ENCODE data around the gene ITSN1.
"Not testable (repeated sequence)": the region's sequence is repeated elsewhere in the genome, so short reads cannot be mapped to it uniquely, and the experiment has no call there.

ITSN1 gene

GRCh38 chr21:33712022-33712803 is 69.9 kb downstream of the ITSN1 start:
- Histone ChIP-seq H3K4me3 (ENCODE audit: insufficient read depth, low read depth, low read length, poor library complexity, severe bottlenecking) (no peak overlapping the region), H3K4me1 (ENCODE audit: control insufficient read depth, insufficient read depth, low read length, poor library complexity, severe bottlenecking) (no peaks in the 10 kb centered on the region), H3K36me3 (ENCODE audit: control insufficient read depth, insufficient read depth, low read length) (no peaks in the 10 kb centered on the region), H3K9me3 (ENCODE audit: control insufficient read depth, low read length) (no peaks in the 10 kb centered on the region), H3K27me3 (replicated peaks; ENCODE audit: control insufficient read depth, insufficient read depth, low read length, poor library complexity, severe bottlenecking) (no peaks in the 10 kb centered on the region), H3K27ac (ENCODE audit: insufficient read depth, low read length, poor library complexity, severe bottlenecking) (no peak overlapping the region)
- DNase-seq = no peak

- no peaks in the 10 kb centered on the region for H3K36me3 ChIP-seq (ENCODE audit: control insufficient read depth, insufficient read depth, low read length)
- DNase-seq = no peak
Observed at GRCh38 chr21:33721081-33721480, 78.8 kb downstream of the ITSN1 start.

GRCh38 chr21:33729139-33729538 is 86.8 kb downstream of the ITSN1 start:
- H3K4me3 ChIP-seq (ENCODE audit: insufficient read depth, low read depth, low read length, poor library complexity, severe bottlenecking) = not testable (repeated sequence)

More at GRCh38 chr21:33721081-33721480, 78.8 kb downstream of the ITSN1 start:
- no peak overlapping the region for H3K27ac ChIP-seq (ENCODE audit: insufficient read depth, low read length, poor library complexity, severe bottlenecking)
- no peaks in the 10 kb centered on the region for H3K4me1 ChIP-seq (ENCODE audit: control insufficient read depth, insufficient read depth, low read length, poor library complexity, severe bottlenecking)
- H3K4me3 ChIP-seq (ENCODE audit: insufficient read depth, low read depth, low read length, poor library complexity, severe bottlenecking) = no peak overlapping the region
- no peaks in the 10 kb centered on the region for H3K9me3 ChIP-seq (ENCODE audit: control insufficient read depth, low read length)
- H3K27me3 ChIP-seq (replicated peaks; ENCODE audit: control insufficient read depth, insufficient read depth, low read length, poor library complexity, severe bottlenecking) = no peaks in the 10 kb centered on the region

GRCh38 chr21:33729641-33730040 is 87.3 kb downstream of the ITSN1 start:
- Histone ChIP-seq H3K36me3 (ENCODE audit: control insufficient read depth, insufficient read depth, low read length) (no peaks in the 10 kb centered on the region), H3K4me1 (ENCODE audit: control insufficient read depth, insufficient read depth, low read length, poor library complexity, severe bottlenecking) (no peaks in the 10 kb centered on the region), H3K27me3 (replicated peaks; ENCODE audit: control insufficient read depth, insufficient read depth, low read length, poor library complexity, severe bottlenecking) (no peaks in the 10 kb centered on the region), H3K9me3 (ENCODE audit: control insufficient read depth, low read length) (no peaks in the 10 kb centered on the region), H3K27ac (ENCODE audit: insufficient read depth, low read length, poor library complexity, severe bottlenecking) (no peak overlapping the region), H3K4me3 (ENCODE audit: insufficient read depth, low read depth, low read length, poor library complexity, severe bottlenecking) (no peak overlapping the region)
- no peak for DNase-seq

More at GRCh38 chr21:33729139-33729538, 86.8 kb downstream of the ITSN1 start:
- H3K27ac ChIP-seq (ENCODE audit: insufficient read depth, low read length, poor library complexity, severe bottlenecking); H3K27me3 ChIP-seq (replicated peaks; ENCODE audit: control insufficient read depth, insufficient read depth, low read length, poor library complexity, severe bottlenecking); H3K36me3 ChIP-seq (ENCODE audit: control insufficient read depth, insufficient read depth, low read length); H3K9me3 ChIP-seq (ENCODE audit: control insufficient read depth, low read length); DNase-seq; H3K4me1 ChIP-seq (ENCODE audit: control insufficient read depth, insufficient read depth, low read length, poor library complexity, severe bottlenecking): not testable (repeated sequence)

GRCh38 chr21:33731447-33731846 is 89.1 kb downstream of the ITSN1 start:
- Histone ChIP-seq H3K4me3 (ENCODE audit: insufficient read depth, low read depth, low read length, poor library complexity, severe bottlenecking) (no peak overlapping the region), H3K4me1 (ENCODE audit: control insufficient read depth, insufficient read depth, low read length, poor library complexity, severe bottlenecking) (no peaks in the 10 kb centered on the region), H3K27me3 (replicated peaks; ENCODE audit: control insufficient read depth, insufficient read depth, low read length, poor library complexity, severe bottlenecking) (no peaks in the 10 kb centered on the region), H3K36me3 (ENCODE audit: control insufficient read depth, insufficient read depth, low read length) (no peaks in the 10 kb centered on the region), H3K27ac (ENCODE audit: insufficient read depth, low read length, poor library complexity, severe bottlenecking) (no peak overlapping the region), H3K9me3 (ENCODE audit: control insufficient read depth, low read length) (no peaks in the 10 kb centered on the region)
- no peak for DNase-seq

- H3K27me3 ChIP-seq (replicated peaks; ENCODE audit: control insufficient read depth, insufficient read depth, low read length, poor library complexity, severe bottlenecking) = no peaks in the 10 kb centered on the region
- H3K4me3 ChIP-seq (ENCODE audit: insufficient read depth, low read depth, low read length, poor library complexity, severe bottlenecking) = no peak overlapping the region
- H3K4me1 ChIP-seq (ENCODE audit: control insufficient read depth, insufficient read depth, low read length, poor library complexity, severe bottlenecking) = no peaks in the 10 kb centered on the region
- H3K36me3 ChIP-seq (ENCODE audit: control insufficient read depth, insufficient read depth, low read length) = no peaks in the 10 kb centered on the region
- no peaks in the 10 kb centered on the region for H3K9me3 ChIP-seq (ENCODE audit: control insufficient read depth, low read length)
- DNase-seq = no peak
- no peak overlapping the region for H3K27ac ChIP-seq (ENCODE audit: insufficient read depth, low read length, poor library complexity, severe bottlenecking)
Observed at GRCh38 chr21:33732038-33732437, 89.7 kb downstream of the ITSN1 start.

GRCh38 chr21:33733601-33734000 is 91.3 kb downstream of the ITSN1 start:
- no peak overlapping the region for H3K27ac ChIP-seq (ENCODE audit: insufficient read depth, low read length, poor library complexity, severe bottlenecking)
- no peaks in the 10 kb centered on the region for H3K36me3 ChIP-seq (ENCODE audit: control insufficient read depth, insufficient read depth, low read length)
- H3K4me1 ChIP-seq (ENCODE audit: control insufficient read depth, insufficient read depth, low read length, poor library complexity, severe bottlenecking) = no peaks in the 10 kb centered on the region
- DNase-seq = no peak
- H3K27me3 ChIP-seq (replicated peaks; ENCODE audit: control insufficient read depth, insufficient read depth, low read length, poor library complexity, severe bottlenecking) = no peaks in the 10 kb centered on the region
- no peak overlapping the region for H3K4me3 ChIP-seq (ENCODE audit: insufficient read depth, low read depth, low read length, poor library complexity, severe bottlenecking)
- H3K9me3 ChIP-seq (ENCODE audit: control insufficient read depth, low read length) = no peaks in the 10 kb centered on the region

GRCh38 chr21:33734291-33734690 is 92.0 kb downstream of the ITSN1 start:
- no peak for DNase-seq
- Histone ChIP-seq H3K36me3 (ENCODE audit: control insufficient read depth, insufficient read depth, low read length) (no peaks in the 10 kb centered on the region), H3K4me1 (ENCODE audit: control insufficient read depth, insufficient read depth, low read length, poor library complexity, severe bottlenecking) (no peaks in the 10 kb centered on the region), H3K27ac (ENCODE audit: insufficient read depth, low read length, poor library complexity, severe bottlenecking) (no peak overlapping the region), H3K9me3 (ENCODE audit: control insufficient read depth, low read length) (no peaks in the 10 kb centered on the region), H3K27me3 (replicated peaks; ENCODE audit: control insufficient read depth, insufficient read depth, low read length, poor library complexity, severe bottlenecking) (no peaks in the 10 kb centered on the region), H3K4me3 (ENCODE audit: insufficient read depth, low read depth, low read length, poor library complexity, severe bottlenecking) (no peak overlapping the region)

- Histone ChIP-seq H3K4me1 (ENCODE audit: control insufficient read depth, insufficient read depth, low read length, poor library complexity, severe bottlenecking) (no peaks in the 10 kb centered on the region), H3K9me3 (ENCODE audit: control insufficient read depth, low read length) (no peaks in the 10 kb centered on the region), H3K27ac (ENCODE audit: insufficient read depth, low read length, poor library complexity, severe bottlenecking) (no peak overlapping the region), H3K36me3 (ENCODE audit: control insufficient read depth, insufficient read depth, low read length) (no peaks in the 10 kb centered on the region), H3K4me3 (ENCODE audit: insufficient read depth, low read depth, low read length, poor library complexity, severe bottlenecking) (no peak overlapping the region), H3K27me3 (replicated peaks; ENCODE audit: control insufficient read depth, insufficient read depth, low read length, poor library complexity, severe bottlenecking) (no peaks in the 10 kb centered on the region)
- no peak for DNase-seq
Observed at GRCh38 chr21:33734818-33735217, 92.5 kb downstream of the ITSN1 start.

- Histone ChIP-seq H3K27ac (ENCODE audit: insufficient read depth, low read length, poor library complexity, severe bottlenecking) (no peak overlapping the region), H3K27me3 (replicated peaks; ENCODE audit: control insufficient read depth, insufficient read depth, low read length, poor library complexity, severe bottlenecking) (no peaks in the 10 kb centered on the region), H3K36me3 (ENCODE audit: control insufficient read depth, insufficient read depth, low read length) (no peaks in the 10 kb centered on the region), H3K4me1 (ENCODE audit: control insufficient read depth, insufficient read depth, low read length, poor library complexity, severe bottlenecking) (no peaks in the 10 kb centered on the region), H3K4me3 (ENCODE audit: insufficient read depth, low read depth, low read length, poor library complexity, severe bottlenecking) (no peak overlapping the region), H3K9me3 (ENCODE audit: control insufficient read depth, low read length) (no peaks in the 10 kb centered on the region)
- no peak for DNase-seq
Observed at GRCh38 chr21:33736569-33736968, 94.3 kb downstream of the ITSN1 start.
